Neuron (in vitro differentiated cells): ENCODE measurements around the gene FGF19.

ENCODE experiments used
- H2AFZ ChIP-seq: one replicate; pipeline ENCODE4 v1.6.1; 2013; ENCODE audit warnings: low read depth, mild to moderate bottlenecking, inconsistent platforms, low read length, moderate library complexity
- H3K27me3 ChIP-seq: one replicate; pipeline ENCODE4 v1.6.1; 2013; ENCODE audit warnings: low read length; ENCODE audit not compliant: insufficient read depth
- H3K36me3 ChIP-seq: one replicate; pipeline ENCODE4 v1.6.1; 2013; ENCODE audit warnings: low read length; ENCODE audit not compliant: insufficient read depth
- H3K4me1 ChIP-seq: one replicate; pipeline ENCODE4 v1.6.1; 2013; ENCODE audit warnings: low read length; ENCODE audit not compliant: insufficient read depth
- H3K4me3 ChIP-seq: 2 replicates; pipeline ENCODE4 v1.5.1; 2013; ENCODE audit warnings: mild to moderate bottlenecking, low read length, moderate library complexity
- H3K9me3 ChIP-seq: one replicate; pipeline ENCODE4 v1.6.1; 2013; ENCODE audit warnings: low read length

Gene FGF19

GRCh38 chr11:69685348-69685747 lies 18.5 kb downstream of the FGF19 start:
- no peaks in the 10 kb centered on the region for H3K36me3 ChIP-seq
- no peak overlapping the region for H3K4me3 ChIP-seq
- peaks cover 3% of the 10 kb centered on the region for H3K4me1 ChIP-seq
- no peaks in the 10 kb centered on the region for H3K9me3 ChIP-seq
- no peak overlapping the region for H2AFZ ChIP-seq
- peaks cover 4% of the 10 kb centered on the region for H3K27me3 ChIP-seq

GRCh38 chr11:69684651-69685050 lies 19.2 kb downstream of the FGF19 start:
- Histone ChIP-seq H3K36me3 (no peaks in the 10 kb centered on the region), H2AFZ (no peak overlapping the region), H3K4me3 (no peak overlapping the region), H3K9me3 (no peaks in the 10 kb centered on the region), H3K4me1 (peaks cover 3% of the 10 kb centered on the region), H3K27me3 (peaks cover 4% of the 10 kb centered on the region)

GRCh38 chr11:69683764-69684333 lies 20.0 kb downstream of the FGF19 start:
- H3K4me3 ChIP-seq = no peak overlapping the region
- H2AFZ ChIP-seq = no peak overlapping the region
- H3K36me3 ChIP-seq = no peaks in the 10 kb centered on the region
- H3K27me3 ChIP-seq = peaks cover 4% of the 10 kb centered on the region
- peaks cover 3% of the 10 kb centered on the region for H3K4me1 ChIP-seq
- no peaks in the 10 kb centered on the region for H3K9me3 ChIP-seq

GRCh38 chr11:69682681-69683326 lies 21.0 kb downstream of the FGF19 start:
- peaks cover 3% of the 10 kb centered on the region for H3K4me1 ChIP-seq
- no peaks in the 10 kb centered on the region for H3K9me3 ChIP-seq
- peaks cover 4% of the 10 kb centered on the region for H3K27me3 ChIP-seq
- no peaks in the 10 kb centered on the region for H3K36me3 ChIP-seq
- no peak overlapping the region for H3K4me3 ChIP-seq
- no peak overlapping the region for H2AFZ ChIP-seq

GRCh38 chr11:69682221-69682620 lies 21.6 kb downstream of the FGF19 start:
- H3K9me3 ChIP-seq = no peaks in the 10 kb centered on the region

GRCh38 chr11:69680688-69681087 lies 23.1 kb downstream of the FGF19 start:
- Histone ChIP-seq H3K27me3 (peaks cover 4% of the 10 kb centered on the region), H2AFZ (no peak overlapping the region), H3K36me3 (no peaks in the 10 kb centered on the region), H3K4me1 (peaks cover 2% of the 10 kb centered on the region), H3K9me3 (no peaks in the 10 kb centered on the region), H3K4me3 (no peak overlapping the region)

More at GRCh38 chr11:69682221-69682620, 21.6 kb downstream of the FGF19 start:
- H3K36me3 ChIP-seq = no peaks in the 10 kb centered on the region
- no peak overlapping the region for H2AFZ ChIP-seq
- peaks cover 3% of the 10 kb centered on the region for H3K4me1 ChIP-seq
- peaks cover 4% of the 10 kb centered on the region for H3K27me3 ChIP-seq
- H3K4me3 ChIP-seq = no peak overlapping the region

GRCh38 chr11:69677749-69678148 lies 26.1 kb downstream of the FGF19 start:
- Histone ChIP-seq H3K4me1 (peaks cover 5% of the 10 kb centered on the region), H3K9me3 (no peaks in the 10 kb centered on the region), H3K27me3 (peaks cover under 1% of the 10 kb centered on the region), H3K36me3 (no peaks in the 10 kb centered on the region), H2AFZ (no peak overlapping the region), H3K4me3 (no peak overlapping the region)

GRCh38 chr11:69674886-69675714 lies 28.7 kb downstream of the FGF19 start, which contains the start of gene LTO1:
LTO1 (minus strand) TSS chr11:69675353; CDS start chr11:69675239, 114 bp downstream.
- H2AFZ ChIP-seq = peak within 1 kb of the TSS; percentile 4
- H3K4me3 ChIP-seq = peak within 1 kb of the TSS; percentile 72
- peaks cover 11% of the 10 kb centered on the region for H3K36me3 ChIP-seq
- peaks cover 6% of the 10 kb centered on the region for H3K4me1 ChIP-seq
- no peaks in the 10 kb centered on the region for H3K27me3 ChIP-seq
- no peaks in the 10 kb centered on the region for H3K9me3 ChIP-seq

GRCh38 chr11:69674267-69674885 lies 29.4 kb downstream of the FGF19 start:
- Histone ChIP-seq H3K36me3 (peaks cover 12% of the 10 kb centered on the region), H3K4me1 (peaks cover 8% of the 10 kb centered on the region), H2AFZ (no peak overlapping the region), H3K4me3 (peak overlapping the region; percentile 72), H3K27me3 (no peaks in the 10 kb centered on the region), H3K9me3 (no peaks in the 10 kb centered on the region)

GRCh38 chr11:69671734-69672465 lies 31.9 kb downstream of the FGF19 start:
- H3K9me3 ChIP-seq = no peaks in the 10 kb centered on the region
- peaks cover 8% of the 10 kb centered on the region for H3K4me1 ChIP-seq
- peaks cover 28% of the 10 kb centered on the region for H3K36me3 ChIP-seq
- no peak overlapping the region for H2AFZ ChIP-seq
- no peak overlapping the region for H3K4me3 ChIP-seq
- no peaks in the 10 kb centered on the region for H3K27me3 ChIP-seq

GRCh38 chr11:69670158-69670845 lies 33.5 kb downstream of the FGF19 start:
- Histone ChIP-seq H3K27me3 (no peaks in the 10 kb centered on the region), H3K4me3 (no peak overlapping the region), H3K36me3 (peaks cover 35% of the 10 kb centered on the region), H3K9me3 (no peaks in the 10 kb centered on the region), H3K4me1 (peaks cover 8% of the 10 kb centered on the region), H2AFZ (no peak overlapping the region)

GRCh38 chr11:69669486-69669885 lies 34.3 kb downstream of the FGF19 start:
- Histone ChIP-seq H3K4me3 (no peak overlapping the region), H3K27me3 (no peaks in the 10 kb centered on the region), H3K4me1 (peaks cover 8% of the 10 kb centered on the region), H2AFZ (no peak overlapping the region), H3K9me3 (no peaks in the 10 kb centered on the region), H3K36me3 (peaks cover 42% of the 10 kb centered on the region)
